Measurements from ENCODE around the gene UXT. TPM values are rescaled to one million over a fixed set of nuclear protein-coding genes. Genes with fewer than 3 reads are reported as not detected.
"Not testable (repeated sequence)": the region's sequence is repeated elsewhere in the genome, so short reads cannot be mapped to it uniquely, and the experiment has no call there.

The UXT gene
- total and polyA plus RNA-seq, 5 donors from 2014 or later = 140 to 416 (median 340) TPM

GRCh38 chrX:47683829-47684205, 24.8 kb upstream of the UXT start:
- peaks cover 2% of the 10 kb centered on the region for H3K27me3 ChIP-seq (ENCODE audit: control insufficient read depth, insufficient read depth, low read length)
- H3K4me1 Mint-ChIP-seq = no peaks in the 10 kb centered on the region
- H3K27ac ChIP-seq (ENCODE audit: insufficient read depth, low read length, poor library complexity, severe bottlenecking) = no peak overlapping the region
- ATAC-seq (ENCODE audit: low read depth in 2 of 2) (no peak), DNase-seq (no peak)
- H3K36me3 ChIP-seq (ENCODE audit: control insufficient read depth, insufficient read depth, low read length) = no peaks in the 10 kb centered on the region
- peaks cover 5% of the 10 kb centered on the region for H3K27me3 Mint-ChIP-seq
- H3K9me3 Mint-ChIP-seq = peaks cover 0 to 3% (median 0%) of the 10 kb centered on the region in 7 donors
- H3K9me3 ChIP-seq (ENCODE audit: control insufficient read depth in 2 of 2, low read length in 2 of 2) = no peaks in the 10 kb centered on the region
- no peak overlapping the region for H3K4me3 ChIP-seq (ENCODE audit: low read depth, low read length)
- no peak overlapping the region for H3K4me3 Mint-ChIP-seq
- H3K27ac Mint-ChIP-seq = no peak overlapping the region
- H3K4me1 ChIP-seq (ENCODE audit: control insufficient read depth, insufficient read depth, low read length, poor library complexity, severe bottlenecking) = no peaks in the 10 kb centered on the region
- no peaks in the 10 kb centered on the region for H3K36me3 Mint-ChIP-seq

GRCh38 chrX:47683184-47683828, 24.3 kb upstream of the UXT start:
- Histone ChIP-seq H3K4me3 (ENCODE audit: low read depth, low read length) (no peak overlapping the region), H3K27me3 (ENCODE audit: control insufficient read depth, insufficient read depth, low read length) (peaks cover 2% of the 10 kb centered on the region), H3K4me1 (ENCODE audit: control insufficient read depth, insufficient read depth, low read length, poor library complexity, severe bottlenecking) (no peaks in the 10 kb centered on the region), H3K27ac (ENCODE audit: insufficient read depth, low read length, poor library complexity, severe bottlenecking) (no peak overlapping the region), H3K36me3 (ENCODE audit: control insufficient read depth, insufficient read depth, low read length) (no peaks in the 10 kb centered on the region), H3K9me3 (ENCODE audit: control insufficient read depth in 2 of 2, low read length in 2 of 2) (no peaks in the 10 kb centered on the region)
- Mint-ChIP-seq H3K27ac (no peak overlapping the region), H3K27me3 (peaks cover 6% of the 10 kb centered on the region), H3K36me3 (no peaks in the 10 kb centered on the region), H3K4me3 (no peak overlapping the region), H3K4me1 (no peaks in the 10 kb centered on the region), H3K9me3 (peaks cover 0 to 3% (median 0%) of the 10 kb centered on the region in 7 donors)
- ATAC-seq (ENCODE audit: low read depth in 2 of 2) = no peak
- no peak for DNase-seq

GRCh38 chrX:47675959-47676859, 17.2 kb upstream of the UXT start:
- not testable (repeated sequence) for H3K4me1 Mint-ChIP-seq; DNase-seq; H3K4me1 ChIP-seq (ENCODE audit: control insufficient read depth, insufficient read depth, low read length, poor library complexity, severe bottlenecking); H3K9me3 ChIP-seq (ENCODE audit: control insufficient read depth in 2 of 2, low read length in 2 of 2); H3K27me3 Mint-ChIP-seq; ATAC-seq (ENCODE audit: low read depth in 2 of 2); H3K9me3 Mint-ChIP-seq; H3K27me3 ChIP-seq (ENCODE audit: control insufficient read depth, insufficient read depth, low read length); H3K36me3 ChIP-seq (ENCODE audit: control insufficient read depth, insufficient read depth, low read length); H3K36me3 Mint-ChIP-seq; H3K27ac Mint-ChIP-seq; H3K27ac ChIP-seq (ENCODE audit: insufficient read depth, low read length, poor library complexity, severe bottlenecking); H3K4me3 ChIP-seq (ENCODE audit: low read depth, low read length)
- H3K4me3 Mint-ChIP-seq = peak overlapping the region in 1 of 4 donors; percentile 29

- Mint-ChIP-seq H3K4me3 (no peak overlapping the region), H3K27me3 (peaks cover 6% of the 10 kb centered on the region), H3K4me1 (no peaks in the 10 kb centered on the region), H3K27ac (no peak overlapping the region), H3K36me3 (no peaks in the 10 kb centered on the region), H3K9me3 (peaks cover 0 to 5% (median 0%) of the 10 kb centered on the region in 7 donors)
- H3K4me1 ChIP-seq (ENCODE audit: control insufficient read depth, insufficient read depth, low read length, poor library complexity, severe bottlenecking) = no peaks in the 10 kb centered on the region
- no peaks in the 10 kb centered on the region for H3K27me3 ChIP-seq (ENCODE audit: control insufficient read depth, insufficient read depth, low read length)
- H3K36me3 ChIP-seq (ENCODE audit: control insufficient read depth, insufficient read depth, low read length) = no peaks in the 10 kb centered on the region
- no peaks in the 10 kb centered on the region for H3K9me3 ChIP-seq (ENCODE audit: control insufficient read depth in 2 of 2, low read length in 2 of 2)
- DNase-seq (no peak), ATAC-seq (ENCODE audit: low read depth in 2 of 2) (no peak)
- H3K4me3 ChIP-seq (ENCODE audit: low read depth, low read length) = no peak overlapping the region
- H3K27ac ChIP-seq (ENCODE audit: insufficient read depth, low read length, poor library complexity, severe bottlenecking) = no peak overlapping the region
Observed at GRCh38 chrX:47674776-47675175, 15.8 kb upstream of the UXT start.

- not testable (repeated sequence) for H3K4me1 Mint-ChIP-seq; H3K27ac Mint-ChIP-seq; ATAC-seq (ENCODE audit: low read depth in 2 of 2); H3K4me3 Mint-ChIP-seq; H3K27me3 Mint-ChIP-seq; H3K4me1 ChIP-seq (ENCODE audit: control insufficient read depth, insufficient read depth, low read length, poor library complexity, severe bottlenecking); H3K9me3 Mint-ChIP-seq; H3K36me3 Mint-ChIP-seq; H3K4me3 ChIP-seq (ENCODE audit: low read depth, low read length); H3K36me3 ChIP-seq (ENCODE audit: control insufficient read depth, insufficient read depth, low read length); H3K27me3 ChIP-seq (ENCODE audit: control insufficient read depth, insufficient read depth, low read length); DNase-seq; H3K9me3 ChIP-seq (ENCODE audit: control insufficient read depth in 2 of 2, low read length in 2 of 2); H3K27ac ChIP-seq (ENCODE audit: insufficient read depth, low read length, poor library complexity, severe bottlenecking)
Observed at GRCh38 chrX:47665797-47666196, 6.8 kb upstream of the UXT start.

GRCh38 chrX:47664737-47665136, 5.8 kb upstream of the UXT start:
- Mint-ChIP-seq H3K27me3 (peaks cover 4% of the 10 kb centered on the region), H3K36me3 (no peaks in the 10 kb centered on the region), H3K27ac (no peak overlapping the region), H3K9me3 (peaks cover 0 to 1% (median 0%) of the 10 kb centered on the region in 7 donors), H3K4me1 (peaks cover 0 to 3% (median under 1%) of the 10 kb centered on the region in 4 donors), H3K4me3 (no peak overlapping the region)
- ATAC-seq (ENCODE audit: low read depth in 2 of 2) (no peak), DNase-seq (no peak)
- Histone ChIP-seq H3K9me3 (ENCODE audit: control insufficient read depth in 2 of 2, low read length in 2 of 2) (no peaks in the 10 kb centered on the region), H3K36me3 (ENCODE audit: control insufficient read depth, insufficient read depth, low read length) (no peaks in the 10 kb centered on the region), H3K27me3 (ENCODE audit: control insufficient read depth, insufficient read depth, low read length) (no peaks in the 10 kb centered on the region), H3K4me1 (ENCODE audit: control insufficient read depth, insufficient read depth, low read length, poor library complexity, severe bottlenecking) (no peaks in the 10 kb centered on the region), H3K4me3 (ENCODE audit: low read depth, low read length) (no peak overlapping the region), H3K27ac (ENCODE audit: insufficient read depth, low read length, poor library complexity, severe bottlenecking) (no peak overlapping the region)

GRCh38 chrX:47662144-47662657, 3.2 kb upstream of the UXT start:
- Histone ChIP-seq H3K27ac (ENCODE audit: insufficient read depth, low read length, poor library complexity, severe bottlenecking) (no peak overlapping the region), H3K27me3 (ENCODE audit: control insufficient read depth, insufficient read depth, low read length) (no peaks in the 10 kb centered on the region), H3K4me1 (ENCODE audit: control insufficient read depth, insufficient read depth, low read length, poor library complexity, severe bottlenecking) (peaks cover 5% of the 10 kb centered on the region), H3K9me3 (ENCODE audit: control insufficient read depth in 2 of 2, low read length in 2 of 2) (no peaks in the 10 kb centered on the region), H3K36me3 (ENCODE audit: control insufficient read depth, insufficient read depth, low read length) (peaks cover 2% of the 10 kb centered on the region), H3K4me3 (ENCODE audit: low read depth, low read length) (no peak overlapping the region)
- DNase-seq (no peak), ATAC-seq (ENCODE audit: low read depth in 2 of 2) (no peak)
- peaks cover 0 to 1% (median 0%) of the 10 kb centered on the region in 7 donors for H3K9me3 Mint-ChIP-seq
- H3K27me3 Mint-ChIP-seq = peaks cover 1% of the 10 kb centered on the region
- H3K4me3 Mint-ChIP-seq = no peak overlapping the region
- no peaks in the 10 kb centered on the region for H3K36me3 Mint-ChIP-seq
- H3K4me1 Mint-ChIP-seq = peaks cover 0 to 16% (median 4%) of the 10 kb centered on the region in 4 donors
- H3K27ac Mint-ChIP-seq = no peak overlapping the region

All from CD4-positive, CD25-positive, alpha-beta regulatory T cell (primary cell).